ENCODE data around the gene NRXN3. TPM values are rescaled to one million over a fixed set of nuclear protein-coding genes. Genes with fewer than 3 reads are reported as not detected.

Gene NRXN3
- total RNA-seq, 2 experiments from 2014 or later = not detected

DNA sequence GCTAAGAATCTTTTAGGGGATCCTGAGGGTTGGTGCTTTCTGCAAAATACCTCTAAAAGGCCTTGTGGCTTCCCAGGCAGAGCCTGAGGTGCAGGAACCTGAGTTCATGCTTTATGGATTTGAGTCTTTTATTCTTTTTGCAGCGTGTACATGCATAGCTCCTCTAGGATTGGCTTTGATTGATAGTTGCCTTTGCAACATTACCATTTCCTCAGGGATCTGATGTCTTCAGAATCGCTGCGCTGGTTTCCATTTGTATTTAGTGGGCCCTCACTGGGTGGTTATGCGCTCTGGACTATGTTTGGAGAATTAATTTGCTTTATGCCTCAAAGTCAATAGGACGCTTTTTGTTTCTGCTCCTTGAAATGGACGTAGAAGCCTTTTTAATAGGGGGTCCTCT lies 16.1 kb downstream of the NRXN3 start:
- CTCF ChIA-PET = no interaction called here
- H3K4me1 Mint-ChIP-seq = no peaks in the 10 kb centered on the region
- H3K4me3 Mint-ChIP-seq = no peak overlapping the region
- H3K27ac Mint-ChIP-seq = no peak overlapping the region
- no peak for DNase-seq
- ATAC-seq = no peak
- no peaks in the 10 kb centered on the region for H3K9me3 Mint-ChIP-seq (ENCODE audit: low read depth)
- H3K27me3 Mint-ChIP-seq = peaks cover 2% of the 10 kb centered on the region
- no peaks in the 10 kb centered on the region for H3K36me3 Mint-ChIP-seq

DNA sequence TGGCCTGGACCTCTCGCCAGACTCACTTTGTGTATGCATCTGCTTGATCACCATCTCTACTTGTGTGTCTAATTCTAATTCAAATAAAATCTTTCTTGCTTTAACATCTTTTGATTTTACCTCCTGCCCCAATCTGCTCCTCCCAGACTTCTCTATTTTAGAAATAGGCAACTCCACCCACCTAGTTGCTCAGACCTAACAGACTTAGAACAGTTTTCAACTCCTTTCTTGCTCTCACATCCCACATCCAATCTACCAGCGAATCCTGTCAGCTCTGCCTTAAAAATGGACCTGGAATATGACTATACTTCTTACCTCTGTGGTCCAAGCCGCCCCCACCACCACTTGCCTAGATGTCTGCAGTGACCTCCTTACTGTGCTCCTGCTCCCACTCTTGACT lies 18.7 kb downstream of the NRXN3 start:
- CTCF ChIA-PET = no interaction called here
- ATAC-seq (no peak), DNase-seq (no peak)
- Mint-ChIP-seq H3K9me3 (ENCODE audit: low read depth) (no peaks in the 10 kb centered on the region), H3K36me3 (no peaks in the 10 kb centered on the region), H3K27me3 (peaks cover 2% of the 10 kb centered on the region), H3K4me3 (no peak overlapping the region), H3K27ac (no peak overlapping the region), H3K4me1 (no peaks in the 10 kb centered on the region)

DNA sequence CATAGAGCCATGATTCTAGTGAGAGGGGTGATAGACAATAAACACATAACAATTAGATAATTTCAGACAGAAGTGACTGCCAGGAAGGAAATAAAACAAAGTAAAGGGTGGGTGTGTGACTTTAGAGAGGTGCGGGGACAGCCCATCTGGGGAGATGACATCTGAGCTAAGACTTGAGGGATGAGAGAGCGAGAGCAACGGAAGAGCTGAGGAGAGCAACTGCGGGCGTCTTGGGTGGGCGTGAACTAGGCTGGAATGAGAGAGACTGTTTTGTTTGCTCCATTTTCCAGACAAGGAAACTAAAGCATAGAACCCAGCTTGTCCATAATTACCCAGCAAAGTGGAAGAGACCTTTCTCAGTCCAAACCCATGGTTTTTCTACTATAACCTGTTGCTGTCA lies 25.3 kb downstream of the NRXN3 start:
- Mint-ChIP-seq H3K9me3 (ENCODE audit: low read depth) (no peaks in the 10 kb centered on the region), H3K27ac (no peak overlapping the region), H3K4me1 (no peaks in the 10 kb centered on the region), H3K36me3 (no peaks in the 10 kb centered on the region), H3K4me3 (no peak overlapping the region), H3K27me3 (no peaks in the 10 kb centered on the region)
- ATAC-seq (no peak), DNase-seq (no peak)
- CTCF ChIA-PET = no interaction called here

DNA sequence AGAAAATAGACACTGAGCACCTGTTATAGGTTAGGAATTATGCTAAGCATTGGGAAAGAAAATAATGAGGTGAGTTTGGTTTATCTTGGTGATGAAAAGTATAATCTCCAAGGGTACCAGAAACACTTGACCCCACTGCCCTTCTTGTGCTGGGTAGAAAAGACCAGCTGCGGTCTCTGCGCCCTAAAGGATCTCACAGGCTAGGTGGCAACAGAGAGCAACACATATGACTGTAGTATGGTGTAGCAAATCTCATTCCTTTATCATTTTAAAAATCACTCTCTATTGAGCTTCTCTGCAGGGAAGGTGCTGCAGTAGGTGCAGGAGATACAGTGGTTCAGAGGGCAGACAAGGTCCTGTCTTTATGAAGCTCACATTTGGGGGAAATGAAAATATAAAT lies 26.1 kb downstream of the NRXN3 start:
- CTCF ChIA-PET = no interaction called here
- Mint-ChIP-seq H3K27me3 (no peaks in the 10 kb centered on the region), H3K9me3 (ENCODE audit: low read depth) (no peaks in the 10 kb centered on the region), H3K27ac (no peak overlapping the region), H3K36me3 (no peaks in the 10 kb centered on the region), H3K4me3 (no peak overlapping the region), H3K4me1 (no peaks in the 10 kb centered on the region)
- DNase-seq = no peak
- no peak for ATAC-seq

DNA sequence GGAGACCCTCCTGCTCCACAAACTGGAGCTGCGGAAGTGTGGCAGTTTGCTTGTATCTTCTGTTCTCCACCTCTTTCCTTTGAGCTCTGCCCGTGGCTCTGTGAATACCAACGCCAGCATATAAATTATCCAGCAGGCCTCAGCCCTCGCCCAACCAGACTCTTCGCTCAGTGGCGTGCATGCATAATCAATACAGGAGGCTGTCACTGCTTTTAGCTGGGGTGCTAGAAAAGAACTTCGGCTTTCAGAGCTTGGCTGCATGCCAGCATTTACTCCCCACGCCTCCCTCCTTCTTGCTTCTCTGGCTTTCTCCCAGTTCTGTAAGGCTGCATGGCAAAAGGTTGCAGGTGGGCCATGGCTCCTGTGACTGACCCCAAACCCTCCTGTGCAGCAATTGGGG lies 26.9 kb downstream of the NRXN3 start:
- H3K27me3 Mint-ChIP-seq = no peaks in the 10 kb centered on the region
- no peak overlapping the region for H3K27ac Mint-ChIP-seq
- H3K36me3 Mint-ChIP-seq = no peaks in the 10 kb centered on the region
- H3K9me3 Mint-ChIP-seq (ENCODE audit: low read depth) = no peaks in the 10 kb centered on the region
- CTCF ChIA-PET = no interaction called here
- DNase-seq (no peak), ATAC-seq (no peak)
- H3K4me3 Mint-ChIP-seq = no peak overlapping the region
- H3K4me1 Mint-ChIP-seq = peaks cover 3% of the 10 kb centered on the region

DNA sequence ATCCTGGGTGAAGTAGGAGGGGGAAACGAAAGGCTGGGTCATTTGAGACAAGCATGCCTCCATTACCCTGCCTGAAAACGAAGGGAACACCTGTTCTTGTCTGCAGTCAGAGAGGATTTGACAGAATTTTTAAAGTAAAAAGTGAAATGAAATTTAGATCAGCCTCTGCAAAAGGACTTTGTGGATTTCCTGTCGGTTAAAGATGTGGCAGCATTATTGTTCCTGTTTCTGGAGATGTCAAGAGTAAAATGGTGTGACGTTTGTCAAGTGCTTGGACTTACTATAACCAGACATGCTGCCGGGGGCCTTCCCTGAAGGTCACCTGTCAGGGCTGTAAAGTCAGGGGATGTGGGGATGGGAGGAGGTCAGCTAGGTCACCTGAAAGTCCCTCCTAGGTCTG lies 32.0 kb downstream of the NRXN3 start:
- Mint-ChIP-seq H3K36me3 (no peaks in the 10 kb centered on the region), H3K9me3 (ENCODE audit: low read depth) (no peaks in the 10 kb centered on the region), H3K27me3 (no peaks in the 10 kb centered on the region), H3K27ac (no peak overlapping the region), H3K4me1 (peaks cover 9% of the 10 kb centered on the region), H3K4me3 (no peak overlapping the region)
- ATAC-seq = no peak
- DNase-seq = no peak
- CTCF ChIA-PET = no interaction called here

DNA sequence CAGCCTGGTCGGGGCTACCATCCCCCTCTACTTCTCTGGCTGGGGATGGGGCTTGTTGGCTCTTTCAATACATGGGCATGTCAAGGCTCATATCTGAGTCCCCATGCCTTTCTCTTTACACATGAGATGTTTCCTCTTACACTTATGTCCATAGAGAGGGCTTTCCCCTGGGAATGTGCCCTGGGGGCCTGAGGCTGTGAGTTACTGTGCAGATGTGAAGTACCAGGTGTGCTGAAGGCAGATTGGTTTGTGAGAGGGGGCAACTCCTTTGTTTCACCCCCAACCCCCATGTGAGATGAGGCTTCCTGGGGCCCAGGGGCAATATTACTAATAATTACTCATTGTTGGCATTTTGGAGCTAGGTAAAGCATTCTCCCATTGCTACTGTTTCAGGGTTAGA lies 32.8 kb downstream of the NRXN3 start:
- ATAC-seq = no peak
- CTCF ChIA-PET = no interaction called here
- no peaks in the 10 kb centered on the region for H3K9me3 Mint-ChIP-seq (ENCODE audit: low read depth)
- H3K4me3 Mint-ChIP-seq = no peak overlapping the region
- H3K27ac Mint-ChIP-seq = no peak overlapping the region
- H3K36me3 Mint-ChIP-seq = no peaks in the 10 kb centered on the region
- H3K27me3 Mint-ChIP-seq = no peaks in the 10 kb centered on the region
- peaks cover 9% of the 10 kb centered on the region for H3K4me1 Mint-ChIP-seq
- DNase-seq = no peak

DNA sequence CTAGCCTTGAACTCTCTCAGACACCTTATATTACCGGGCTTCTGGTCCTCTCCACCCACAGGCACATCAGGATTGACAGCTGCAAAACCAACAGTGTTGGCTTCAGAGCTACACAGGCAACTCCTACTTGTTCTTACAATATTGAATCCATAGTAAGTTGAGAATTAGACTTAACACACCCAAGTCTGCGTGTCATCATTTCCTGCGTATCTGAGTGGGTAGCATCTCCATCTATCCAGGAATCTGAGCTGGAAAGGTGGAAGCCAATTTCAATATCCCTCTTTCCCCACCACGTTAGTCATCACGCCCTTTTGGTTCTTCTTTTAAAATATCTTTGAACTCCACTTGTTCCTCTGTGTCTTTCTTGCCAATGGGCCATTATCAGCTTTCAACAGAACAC lies 37.2 kb downstream of the NRXN3 start:
- H3K9me3 Mint-ChIP-seq (ENCODE audit: low read depth) = no peaks in the 10 kb centered on the region
- DNase-seq = no peak
- CTCF ChIA-PET = no interaction called here
- no peak for ATAC-seq
- H3K27ac Mint-ChIP-seq = no peak overlapping the region
- no peaks in the 10 kb centered on the region for H3K36me3 Mint-ChIP-seq
- H3K4me3 Mint-ChIP-seq = no peak overlapping the region
- peaks cover 2% of the 10 kb centered on the region for H3K4me1 Mint-ChIP-seq
- H3K27me3 Mint-ChIP-seq = no peaks in the 10 kb centered on the region

DNA sequence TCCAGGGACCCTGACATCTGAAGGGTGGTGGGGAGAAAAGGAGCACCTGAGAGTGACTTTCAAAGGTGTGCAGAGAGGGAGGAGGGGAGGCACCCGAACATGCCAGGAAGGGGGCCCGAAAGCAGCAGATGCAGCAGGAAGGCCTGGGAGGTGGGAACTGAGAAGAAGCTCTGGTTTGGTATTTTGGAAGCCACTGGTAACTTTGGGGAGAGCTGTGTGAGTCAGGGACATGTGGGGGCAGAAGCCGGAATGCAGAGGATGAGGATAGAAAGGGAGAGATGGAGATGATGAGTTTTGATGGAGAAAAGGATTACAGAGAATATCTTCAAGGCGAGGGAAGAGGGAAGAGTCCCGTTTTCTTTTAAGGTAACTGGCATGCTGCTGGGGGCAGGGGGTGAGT lies 50.1 kb downstream of the NRXN3 start:
- H3K36me3 Mint-ChIP-seq = no peaks in the 10 kb centered on the region
- no peaks in the 10 kb centered on the region for H3K9me3 Mint-ChIP-seq (ENCODE audit: low read depth)
- H3K27me3 Mint-ChIP-seq = no peaks in the 10 kb centered on the region
- CTCF ChIA-PET = no interaction called here
- DNase-seq (no peak), ATAC-seq (no peak)
- H3K27ac Mint-ChIP-seq = no peak overlapping the region
- no peak overlapping the region for H3K4me3 Mint-ChIP-seq
- no peaks in the 10 kb centered on the region for H3K4me1 Mint-ChIP-seq

DNA sequence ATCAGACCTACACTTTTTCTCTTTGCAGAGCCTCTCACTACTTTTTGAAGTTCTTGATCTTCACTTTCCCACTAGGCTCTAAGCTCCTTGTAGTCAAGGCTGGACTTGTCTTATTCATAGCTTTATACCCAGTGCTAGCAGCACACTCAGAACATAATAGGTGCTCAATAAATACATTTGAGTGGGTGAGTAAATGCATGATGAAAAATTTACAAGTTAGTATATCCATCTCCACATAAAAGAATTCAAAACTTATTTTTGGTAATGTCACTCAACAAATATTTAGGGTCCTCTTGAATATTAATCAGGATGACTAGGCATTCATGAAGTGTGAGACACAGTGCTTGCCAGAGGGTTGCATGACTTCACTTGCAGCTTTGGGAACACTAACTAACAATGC lies 52.6 kb downstream of the NRXN3 start:
- no peak for ATAC-seq
- no peaks in the 10 kb centered on the region for H3K27me3 Mint-ChIP-seq
- H3K27ac Mint-ChIP-seq = no peak overlapping the region

DNA sequence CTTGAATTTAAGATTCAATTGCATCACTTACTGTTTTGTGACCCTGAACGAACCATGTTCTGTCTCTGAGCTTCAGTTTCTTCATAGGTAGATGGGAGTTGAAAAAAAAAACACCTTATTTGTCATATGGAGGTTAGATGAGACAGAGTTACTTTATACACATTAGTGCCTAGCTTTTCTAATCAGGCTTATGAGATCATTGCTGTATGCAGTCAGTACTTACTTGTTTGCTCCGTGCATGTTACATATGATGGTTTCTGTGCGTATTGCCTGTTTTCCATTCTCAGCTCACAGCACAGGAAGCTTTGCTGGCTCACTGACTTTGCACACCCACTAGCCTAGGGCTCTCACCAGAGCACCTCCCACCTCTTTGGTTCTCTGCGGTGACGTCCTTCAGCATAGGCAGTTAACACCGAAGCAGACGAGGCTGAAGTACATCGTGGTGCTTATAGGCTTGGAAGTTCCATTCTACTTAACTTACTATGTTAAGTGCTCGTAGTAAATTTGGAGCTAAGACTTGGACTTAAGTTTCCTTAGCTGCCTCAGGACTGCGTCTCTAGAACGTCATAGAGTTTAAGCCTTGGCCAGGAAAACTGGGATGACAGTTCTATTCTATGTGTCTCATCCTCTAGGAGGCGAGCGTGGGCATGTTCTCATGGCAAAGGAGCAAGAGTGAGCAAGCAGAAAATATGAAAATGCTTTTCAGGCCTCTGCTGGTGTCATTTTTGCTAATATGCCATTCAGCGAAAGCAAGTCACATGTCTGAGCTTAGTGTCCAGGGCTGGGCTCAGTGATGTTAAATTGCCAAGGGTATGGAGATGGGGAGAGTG lies 57.3 kb downstream of the NRXN3 start:
- no peaks in the 10 kb centered on the region for H3K27me3 Mint-ChIP-seq
- H3K36me3 Mint-ChIP-seq = no peaks in the 10 kb centered on the region
- DNase-seq = no peak
- ATAC-seq = no peak
- H3K4me1 Mint-ChIP-seq = no peaks in the 10 kb centered on the region
- H3K27ac Mint-ChIP-seq = no peak overlapping the region
- H3K4me3 Mint-ChIP-seq = no peak overlapping the region
- no peaks in the 10 kb centered on the region for H3K9me3 Mint-ChIP-seq (ENCODE audit: low read depth)
- CTCF ChIA-PET = no interaction called here

More for the DNA sequence above, 52.6 kb downstream of the NRXN3 start:
- Mint-ChIP-seq H3K9me3 (ENCODE audit: low read depth) (no peaks in the 10 kb centered on the region), H3K36me3 (no peaks in the 10 kb centered on the region), H3K4me3 (no peak overlapping the region), H3K4me1 (no peaks in the 10 kb centered on the region)
- CTCF ChIA-PET = no interaction called here
- no peak for DNase-seq

DNA sequence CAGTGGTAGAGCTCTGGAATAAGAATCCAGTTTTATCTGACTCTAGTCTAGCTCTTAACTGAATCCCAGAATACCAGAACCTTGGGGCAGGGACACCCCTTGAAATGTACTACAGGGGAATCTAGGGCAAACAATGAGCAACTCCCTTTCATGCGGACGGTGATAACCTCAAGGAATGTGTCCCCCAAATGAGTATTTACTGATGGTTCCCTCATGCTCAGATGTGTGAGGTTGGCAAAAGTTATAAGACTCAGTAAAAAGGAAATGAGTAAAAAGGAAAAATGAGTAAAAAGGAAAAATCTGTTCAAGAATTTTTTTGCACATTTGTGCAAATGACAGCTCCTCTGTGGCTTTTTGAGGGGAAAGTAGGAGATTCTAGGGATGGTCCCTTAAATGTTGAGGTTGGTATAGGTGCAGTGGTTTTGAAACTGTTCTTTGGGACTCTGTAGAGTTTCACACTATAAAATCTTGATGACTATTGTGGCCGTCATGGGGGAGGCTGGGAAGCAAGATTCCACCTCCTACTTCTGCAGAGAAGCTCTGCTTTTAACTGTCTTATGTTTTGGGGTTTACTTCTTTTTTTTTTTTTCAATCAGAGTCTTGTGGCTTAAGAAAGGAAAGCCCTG lies 58.6 kb downstream of the NRXN3 start:
- Mint-ChIP-seq H3K9me3 (ENCODE audit: low read depth) (no peaks in the 10 kb centered on the region), H3K27me3 (no peaks in the 10 kb centered on the region), H3K27ac (no peak overlapping the region), H3K4me3 (no peak overlapping the region), H3K36me3 (no peaks in the 10 kb centered on the region), H3K4me1 (no peaks in the 10 kb centered on the region)
- ATAC-seq (no peak), DNase-seq (no peak)
- CTCF ChIA-PET = no interaction called here

DNA sequence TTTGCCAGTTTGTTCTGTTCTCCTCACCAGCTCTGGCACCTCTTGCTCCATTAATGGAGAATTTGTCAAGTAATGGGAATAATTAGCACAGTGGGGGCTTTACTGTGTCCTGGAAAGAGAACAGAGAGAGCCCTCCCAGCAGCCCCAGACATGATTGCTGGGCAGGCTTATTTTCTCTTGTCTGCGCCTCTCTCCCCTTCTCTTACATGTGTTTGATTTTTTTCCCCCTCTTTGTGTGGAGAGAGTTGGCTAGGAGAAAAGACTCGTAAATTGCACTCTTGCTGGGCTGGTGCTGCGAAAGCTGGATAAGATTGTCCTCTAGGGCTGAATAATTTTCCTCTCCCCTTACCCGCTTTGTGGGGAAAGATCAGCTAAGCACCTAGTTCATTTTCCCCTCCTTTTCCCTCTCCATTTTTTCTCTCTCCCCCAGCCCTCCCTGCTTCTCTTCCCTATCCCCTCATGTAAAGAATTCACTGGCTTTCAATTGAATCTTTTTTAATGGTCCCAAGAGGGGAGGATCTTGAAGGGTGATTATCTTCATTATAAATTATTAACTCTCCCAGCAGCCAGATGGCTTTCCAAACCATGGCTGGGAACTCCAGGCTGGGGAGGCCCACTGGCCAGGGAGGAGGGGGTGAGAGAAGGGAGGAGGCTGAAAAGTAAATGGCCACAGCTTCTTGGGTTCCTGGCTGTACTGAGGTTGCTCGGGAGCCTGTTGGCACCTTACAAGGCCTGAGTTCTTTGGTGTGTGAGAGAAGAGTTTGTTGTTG lies 62.2 kb downstream of the NRXN3 start:
- CTCF ChIA-PET = no interaction called here
- no peak overlapping the region for H3K27ac Mint-ChIP-seq
- H3K27me3 Mint-ChIP-seq = no peaks in the 10 kb centered on the region

DNA sequence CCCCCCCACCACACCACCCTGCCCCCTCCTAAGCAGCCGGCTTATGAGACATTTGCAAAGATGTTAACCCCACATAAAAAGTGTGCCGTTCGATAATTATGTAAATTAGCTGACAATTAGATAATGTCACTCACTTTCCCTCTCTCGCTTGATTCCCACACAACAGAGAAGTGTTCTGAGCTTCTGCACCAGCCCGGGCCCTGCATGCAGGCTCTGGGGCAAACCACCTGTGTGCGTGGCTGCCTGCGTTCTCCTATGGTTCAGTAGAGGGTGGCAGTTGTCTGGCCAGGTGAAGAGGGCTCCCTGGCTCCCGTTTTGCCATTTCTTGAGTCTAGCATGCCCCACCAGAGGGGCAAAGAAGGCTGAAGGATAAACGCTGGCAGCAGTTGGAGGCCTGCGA lies 68.0 kb downstream of the NRXN3 start:
- ATAC-seq = no peak
- Mint-ChIP-seq H3K4me3 (no peak overlapping the region), H3K9me3 (ENCODE audit: low read depth) (no peaks in the 10 kb centered on the region), H3K27ac (no peak overlapping the region), H3K27me3 (no peaks in the 10 kb centered on the region), H3K36me3 (no peaks in the 10 kb centered on the region), H3K4me1 (no peaks in the 10 kb centered on the region)
- DNase-seq = no peak
- CTCF ChIA-PET = no interaction called here

More for the DNA sequence above, 62.2 kb downstream of the NRXN3 start:
- no peak for DNase-seq
- Mint-ChIP-seq H3K4me3 (no peak overlapping the region), H3K4me1 (no peaks in the 10 kb centered on the region), H3K36me3 (no peaks in the 10 kb centered on the region), H3K9me3 (ENCODE audit: low read depth) (no peaks in the 10 kb centered on the region)
- no peak for ATAC-seq

Measured in activated CD8-positive, alpha-beta memory T cell treated with anti-CD3 and anti-CD28 coated beads, Interleukin-2, amount 10 ng/mL, durations not matched to agents 7 days and 5 days (primary cell).